ENCODE measurements around the gene PDIK1L.

GRCh38 chr1:26082020-26082350 lies 29.6 kb upstream of the PDIK1L start:
- TF ChIP-seq, protein P1, sequence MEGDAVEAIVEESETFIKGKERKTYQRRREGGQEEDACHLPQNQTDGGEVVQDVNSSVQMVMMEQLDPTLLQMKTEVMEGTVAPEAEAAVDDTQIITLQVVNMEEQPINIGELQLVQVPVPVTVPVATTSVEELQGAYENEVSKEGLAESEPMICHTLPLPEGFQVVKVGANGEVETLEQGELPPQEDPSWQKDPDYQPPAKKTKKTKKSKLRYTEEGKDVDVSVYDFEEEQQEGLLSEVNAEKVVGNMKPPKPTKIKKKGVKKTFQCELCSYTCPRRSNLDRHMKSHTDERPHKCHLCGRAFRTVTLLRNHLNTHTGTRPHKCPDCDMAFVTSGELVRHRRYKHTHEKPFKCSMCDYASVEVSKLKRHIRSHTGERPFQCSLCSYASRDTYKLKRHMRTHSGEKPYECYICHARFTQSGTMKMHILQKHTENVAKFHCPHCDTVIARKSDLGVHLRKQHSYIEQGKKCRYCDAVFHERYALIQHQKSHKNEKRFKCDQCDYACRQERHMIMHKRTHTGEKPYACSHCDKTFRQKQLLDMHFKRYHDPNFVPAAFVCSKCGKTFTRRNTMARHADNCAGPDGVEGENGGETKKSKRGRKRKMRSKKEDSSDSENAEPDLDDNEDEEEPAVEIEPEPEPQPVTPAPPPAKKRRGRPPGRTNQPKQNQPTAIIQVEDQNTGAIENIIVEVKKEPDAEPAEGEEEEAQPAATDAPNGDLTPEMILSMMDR (IDR thresholded peaks at IDR 0.05): no peak
- TF ChIP-seq EZH2phosphoT487 (IDR thresholded peaks at IDR 0.05) (no peak), EZH2 (IDR thresholded peaks at IDR 0.05) (no peak)
